Measurements from ENCODE around the gene SLC8A3. TPM values are rescaled to one million over a fixed set of nuclear protein-coding genes. Genes with fewer than 3 reads are reported as not detected.

The SLC8A3 gene
- polyA plus RNA-seq, 1 of the 3 experiments (the other 2 are of a cell fraction), result 0.26 TPM

DNA sequence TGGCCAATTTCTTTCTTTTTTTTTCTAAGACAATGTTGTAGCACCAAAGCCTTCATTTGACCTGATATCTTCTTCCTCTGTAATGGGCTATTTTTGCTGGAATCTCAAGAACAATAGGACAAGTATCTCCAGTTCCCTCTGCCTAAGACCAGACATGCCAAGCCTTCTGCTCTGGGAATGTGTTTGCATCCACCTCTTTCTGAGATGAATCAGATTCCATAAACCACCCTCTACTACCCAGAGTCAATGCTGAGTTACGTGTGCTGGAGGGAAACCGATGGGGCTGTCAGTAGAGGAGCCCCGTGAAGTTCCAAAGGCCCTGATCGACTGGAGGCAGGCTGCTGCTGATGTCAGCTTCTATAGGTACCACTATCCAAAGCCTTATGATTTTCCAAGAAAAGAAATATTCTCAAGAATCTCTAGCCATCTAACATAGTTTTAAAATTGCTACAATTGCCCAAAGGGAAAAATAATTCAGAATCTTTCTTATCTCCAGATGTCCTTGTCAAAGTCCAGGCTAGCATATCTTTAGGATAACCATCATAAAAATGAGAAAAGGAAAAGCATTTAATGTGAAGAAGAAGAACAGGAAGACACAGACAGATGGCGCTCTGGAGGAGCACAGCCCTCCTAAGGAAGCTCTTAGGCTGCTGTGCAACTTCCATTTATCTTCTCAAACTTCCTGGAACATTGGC, 101.9 kb downstream of the SLC8A3 start (continued):
- peak; percentile 68 for TF ChIP-seq SMC3 (IDR thresholded peaks at IDR 0.05; ENCODE audit: low read depth, low read length)
- no peak for TF ChIP-seq NRF1 (IDR thresholded peaks at IDR 0.05; ENCODE audit: low read depth, low read length)
- TF ChIP-seq, protein P1, sequence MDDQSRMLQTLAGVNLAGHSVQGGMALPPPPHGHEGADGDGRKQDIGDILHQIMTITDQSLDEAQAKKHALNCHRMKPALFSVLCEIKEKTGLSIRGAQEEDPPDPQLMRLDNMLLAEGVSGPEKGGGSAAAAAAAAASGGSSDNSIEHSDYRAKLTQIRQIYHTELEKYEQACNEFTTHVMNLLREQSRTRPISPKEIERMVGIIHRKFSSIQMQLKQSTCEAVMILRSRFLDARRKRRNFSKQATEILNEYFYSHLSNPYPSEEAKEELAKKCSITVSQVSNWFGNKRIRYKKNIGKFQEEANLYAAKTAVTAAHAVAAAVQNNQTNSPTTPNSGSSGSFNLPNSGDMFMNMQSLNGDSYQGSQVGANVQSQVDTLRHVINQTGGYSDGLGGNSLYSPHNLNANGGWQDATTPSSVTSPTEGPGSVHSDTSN (IDR thresholded peaks at IDR 0.05), result no peak
- TF ChIP-seq TEAD4 (IDR thresholded peaks at IDR 0.05; ENCODE audit: borderline replicate concordance, insufficient read depth), result no peak

GRCh38 chr14:70084226-70084625, 104.5 kb downstream of the SLC8A3 start:
- Histone ChIP-seq H2AFZ (ENCODE audit: low read depth) (no peak overlapping the region), H3K27ac (ENCODE audit: low read depth in 2 of 2, low read length in 1 of 2) (peak overlapping the region in 1 of 2 experiments; percentile 58; a peak in 2 of 4 replicates), H3K36me3 (replicated peaks in 1 of 2; ENCODE audit: control insufficient read depth in 1 of 2, insufficient read depth in 2 of 2, low read length in 1 of 2) (no peaks in the 10 kb centered on the region), H3K4me1 (ENCODE audit: control insufficient read depth in 1 of 2, insufficient read depth in 2 of 2, low read depth in 1 of 2, low read length in 1 of 2) (peaks cover 0 to 31% of the 10 kb centered on the region in 2 experiments; a peak in 2 of 4 replicates), H3K4me2 (no peak overlapping the region), H3K9me2 (no peaks in the 10 kb centered on the region), H3K27me3 (ENCODE audit: insufficient read depth) (no peaks in the 10 kb centered on the region), H3K9me3 (no peaks in the 10 kb centered on the region), H3F3A (replicated peaks; ENCODE audit: insufficient read depth) (no peaks in the 10 kb centered on the region), H3K79me2 (ENCODE audit: insufficient read depth) (no peaks in the 10 kb centered on the region), H3K4me3 (ENCODE audit: low read depth in 2 of 2, low read length in 1 of 2) (no peak overlapping the region), H4K20me1 (ENCODE audit: insufficient read depth) (no peaks in the 10 kb centered on the region), H3K9ac (no peak overlapping the region)
- ChIA-PET POLR2A (no interaction called here), CTCF (interaction anchor here (0.9 to 10.4 kb wide), 3 partner anchors 10 to 38 kb away, joined by 3 to 62 read pairs (median 61); no protein-coding TSS in a partner anchor)
- DNase-seq, result no peak
- TF ChIP-seq RXRA (IDR thresholded peaks at IDR 0.05; ENCODE audit: borderline replicate concordance, low read depth) (no peak), GABPA (IDR thresholded peaks at IDR 0.05; ENCODE audit: low read depth) (no peak)
- WGBS (ENCODE audit: low lambda C conversion rate), result 21% methylated on average over 2 of the region's 2 CpGs

DNA sequence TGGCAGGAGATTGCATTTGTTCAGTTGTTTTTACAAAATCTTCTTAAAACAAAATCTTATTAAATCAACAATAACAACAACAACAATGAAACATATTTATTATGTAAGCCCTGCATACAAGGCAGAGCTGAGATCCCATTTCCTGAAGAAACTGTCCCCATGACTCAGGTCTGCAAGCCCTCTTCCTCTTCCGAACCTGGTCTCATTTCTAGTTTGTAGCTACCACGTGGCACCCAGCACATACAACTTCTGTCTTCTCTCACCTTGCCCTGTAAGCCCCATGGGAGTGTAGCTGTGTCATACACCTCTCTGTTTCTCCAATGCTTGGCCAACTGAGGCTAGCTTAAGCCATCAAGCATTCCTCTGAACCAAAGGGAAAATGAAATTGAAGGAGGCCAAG, 106.4 kb downstream of the SLC8A3 start:
- WGBS (ENCODE audit: low lambda C conversion rate), result 21% methylated on average over 2 of the region's 2 CpGs
- no peaks in the 10 kb centered on the region for H3K9me2 ChIP-seq
- H3K9ac ChIP-seq, result no peak overlapping the region
- H3F3A ChIP-seq (replicated peaks; ENCODE audit: insufficient read depth), result no peaks in the 10 kb centered on the region
- H3K9me3 ChIP-seq, result no peaks in the 10 kb centered on the region
- no peak for TF ChIP-seq ELF1 (IDR thresholded peaks at IDR 0.05)
- TF ChIP-seq, protein P1 (IDR thresholded peaks at IDR 0.05), result no peak
- TF ChIP-seq GATA2 (CRISPR knock-in tag; IDR thresholded peaks at IDR 0.05), result no peak
- no peak for TF ChIP-seq EP300 (IDR thresholded peaks at IDR 0.05; ENCODE audit: borderline replicate concordance in 1 of 2, low read depth in 1 of 2, low read length in 1 of 2)
- TF ChIP-seq JUND (IDR thresholded peaks at IDR 0.05), result no peak
- TF ChIP-seq TEAD4 (IDR thresholded peaks at IDR 0.05; ENCODE audit: borderline replicate concordance, insufficient read depth), result no peak
- no peak for TF ChIP-seq GABPA (IDR thresholded peaks at IDR 0.05; ENCODE audit: low read depth)
- no peak for TF ChIP-seq FOXJ3 (CRISPR knock-in tag; IDR thresholded peaks at IDR 0.05)
- no peak overlapping the region for H2AFZ ChIP-seq (ENCODE audit: low read depth)
- no peaks in the 10 kb centered on the region for H4K20me1 ChIP-seq (ENCODE audit: insufficient read depth)
- ChIA-PET CTCF (interaction anchor here (0.5 to 10.4 kb wide), 7 partner anchors 8 to 76 kb away, joined by 3 to 62 read pairs (median 3); no protein-coding TSS in a partner anchor), POLR2A (interaction anchor here (0.7 kb wide), 1 partner anchor 107 kb away, joined by 3 read pairs; no protein-coding TSS in a partner anchor)
- no peaks in the 10 kb centered on the region for H3K79me2 ChIP-seq (ENCODE audit: insufficient read depth)
- H3K27me3 ChIP-seq (ENCODE audit: insufficient read depth), result no peaks in the 10 kb centered on the region
- H3K27ac ChIP-seq (ENCODE audit: low read depth in 2 of 2, low read length in 1 of 2), result no peak overlapping the region; a peak in 1 of 4 replicates
- peaks cover 0 to 37% of the 10 kb centered on the region in 2 experiments; a peak in 2 of 4 replicates for H3K4me1 ChIP-seq (ENCODE audit: control insufficient read depth in 1 of 2, insufficient read depth in 2 of 2, low read depth in 1 of 2, low read length in 1 of 2)
- no peak overlapping the region for H3K4me2 ChIP-seq
- no peaks in the 10 kb centered on the region for H3K36me3 ChIP-seq (replicated peaks in 1 of 2; ENCODE audit: control insufficient read depth in 1 of 2, insufficient read depth in 2 of 2, low read length in 1 of 2)
- H3K4me3 ChIP-seq (ENCODE audit: low read depth in 2 of 2, low read length in 1 of 2), result no peak overlapping the region
- no peak for DNase-seq

All from SK-N-SH (cell line).